Endothelial cell of umbilical vein (primary cell): Measurements from ENCODE around the gene SERPINE3. TPM values are rescaled to one million over a fixed set of nuclear protein-coding genes. Genes with fewer than 3 reads are reported as not detected.

Experiments used
- BruUV-seq: library from RNA; stranded (reverse); fragments of 400-500 nt; replicated peaks from 2 replicates; lab custom pipeline; 2021; lab: Mats Ljungman, UMichigan
- CTCF ChIA-PET: fragments of 300-600, 350-600 bp; sonication (Branson Sonifier 250); formaldehyde crosslinking; loops from one replicate; lab custom pipeline; 2021; ENCODE audit warnings: antibody characterized with exemption, inconsistent platforms; lab: Charles Lee
- POLR2A ChIA-PET: fragments of 300-600, 350-600 bp; sonication (Branson Sonifier 250); formaldehyde crosslinking; loops from one replicate; lab custom pipeline; 2021; ENCODE audit warnings: antibody characterized with exemption, inconsistent platforms; lab: Charles Lee
- DNase-seq: peaks from one replicate; pipeline ENCODE4 v3.0.0-alpha.2; 2011; ENCODE audit warnings: low read depth, low spot score
- FAIRE-seq: peaks from 2 replicates; lab custom pipeline; 2011; peaks lifted over from hg19 to GRCh38; lab: Jason Lieb, UNC
- H2AFZ ChIP-seq: 2 replicates; pipeline ENCODE4 v1.6.0; 2012; ENCODE audit warnings: low read depth, low read length, control low read depth, inconsistent platforms
- H3K27ac ChIP-seq: 2 replicates; pipeline ENCODE4 v1.5.1; 2011; ENCODE audit warnings: low read depth, mild to moderate bottlenecking, control low read depth, low read length, moderate library complexity; ENCODE audit not compliant: insufficient read depth
- H3K27me3 ChIP-seq, 2 experiments: 2 replicates each; pipeline versions ENCODE4 v1.6.0 to v1.6.1; 2011; ENCODE audit warnings: low read length in 2 of 2, mixed read lengths in 1 of 2; ENCODE audit not compliant: control insufficient read depth in 2 of 2, insufficient read depth in 2 of 2
- H3K36me3 ChIP-seq, 2 experiments: 2 replicates in 1 of 2; 3 replicates in 1 of 2; pipeline ENCODE4 v1.5.1; 2011; ENCODE audit warnings: low read length in 2 of 2, mild to moderate bottlenecking in 1 of 2, moderate library complexity in 1 of 2; ENCODE audit not compliant: control insufficient read depth in 2 of 2, insufficient read depth in 2 of 2; ENCODE audit errors: extremely low read depth in 1 of 2
- H3K4me1 ChIP-seq: 3 replicates; pipeline ENCODE4 v1.5.1; 2011; ENCODE audit warnings: mild to moderate bottlenecking, low read length; ENCODE audit not compliant: control insufficient read depth, insufficient read depth; ENCODE audit errors: extremely low read depth
- H3K4me2 ChIP-seq: 2 replicates; pipeline ENCODE4 v1.6.1; 2011; ENCODE audit warnings: low read length, control low read depth, mixed read lengths; ENCODE audit not compliant: insufficient read depth
- H3K4me3 ChIP-seq, 3 experiments: fragments of 200-600 bp in 1 of 3; sonication (generic), shearing (Covaris generic) in 1 of 3; replicated peaks in 1 of 3; 2 replicates each; pipeline ENCODE4 v1.5.1; 2011 to 2016; ENCODE audit warnings: control low read depth in 3 of 3, low read length in 3 of 3, mild to moderate bottlenecking in 2 of 3, inconsistent platforms in 1 of 3, low read depth in 1 of 3, moderate library complexity in 1 of 3; ENCODE audit not compliant: insufficient read depth in 1 of 3
- H3K79me2 ChIP-seq: 2 replicates; pipeline ENCODE4 v1.6.0; 2012; ENCODE audit warnings: low read length, inconsistent platforms; ENCODE audit not compliant: control insufficient read depth, insufficient read depth
- H3K9ac ChIP-seq: replicated peaks from 2 replicates; pipeline ENCODE3; 2011; ENCODE audit warnings: low read length, control low read depth; ENCODE audit not compliant: insufficient read depth; ENCODE audit errors: extremely low read depth
- H3K9me1 ChIP-seq: replicated peaks from 3 replicates; pipeline ENCODE4 v1.6.0; 2011; ENCODE audit warnings: mild to moderate bottlenecking, low read length; ENCODE audit not compliant: control insufficient read depth, insufficient read depth; ENCODE audit errors: extremely low read depth
- H3K9me3 ChIP-seq: replicated peaks from 2 replicates; pipeline ENCODE4 v1.5.1; 2012; ENCODE audit warnings: low read length, inconsistent platforms; ENCODE audit not compliant: control insufficient read depth, insufficient read depth
- H4K20me1 ChIP-seq: replicated peaks from 2 replicates; pipeline ENCODE3; 2011; ENCODE audit warnings: mild to moderate bottlenecking, low read length; ENCODE audit not compliant: control insufficient read depth, insufficient read depth; ENCODE audit errors: extremely low read depth
- EZH2 ChIP-seq: IDR thresholded peaks from 2 replicates; pipeline ENCODE4 v1.6.1; 2012; ENCODE audit warnings: borderline replicate concordance, low read depth, mild to moderate bottlenecking, moderate library complexity, low read length, inconsistent platforms; ENCODE audit not compliant: severe bottlenecking
- FOS ChIP-seq: IDR thresholded peaks from 2 replicates; pipeline ENCODE4 v1.6.1; 2011; ENCODE audit warnings: mild to moderate bottlenecking, low read length, moderate library complexity, borderline replicate concordance; ENCODE audit not compliant: insufficient read depth
- GATA2 ChIP-seq: IDR thresholded peaks from 2 replicates; pipeline ENCODE4 v1.7.0; 2011; ENCODE audit warnings: low read depth, mild to moderate bottlenecking, moderate library complexity, mixed read lengths, low read length; ENCODE audit not compliant: insufficient read length, insufficient read depth
- JUN ChIP-seq: IDR thresholded peaks from 2 replicates; pipeline ENCODE4 v1.6.1; 2011; ENCODE audit warnings: borderline replicate concordance, low read depth; ENCODE audit not compliant: insufficient read length, insufficient read depth
- MYC ChIP-seq: IDR thresholded peaks from one replicate; pipeline ENCODE4 v1.6.1; 2011; ENCODE audit warnings: mild to moderate bottlenecking, low read depth, low read length
- POLR2A ChIP-seq: IDR thresholded peaks from 2 replicates; pipeline ENCODE4 v1.6.1; 2012; ENCODE audit warnings: low read depth, mild to moderate bottlenecking, control low read depth, low read length
- POLR2AphosphoS5 ChIP-seq: IDR thresholded peaks from 2 replicates; pipeline ENCODE4 v1.6.1; 2012; ENCODE audit warnings: low read depth, mild to moderate bottlenecking, control low read depth, low read length, moderate library complexity; ENCODE audit not compliant: insufficient read depth
- dilution Hi-C: fragments of 300-500 bp; cut with MboI; formaldehyde crosslinking; loops from one replicate; pipeline ENCODE4 v1.15.0; 2019; ENCODE audit warnings: low sequenced_read_pairs; ENCODE audit not compliant: extremely low pct_ligation_motif_present
- intact Hi-C: fragments of 100-400 bp; cut with micrococcal nuclease; formaldehyde crosslinking; loops from one replicate; pipeline ENCODE4 v1.10.0; 2022
- polyA plus RNA-seq, 4 experiments: library from polyadenylated mRNA; depleted of rRNA in 3 of 4; stranded (reverse) in 3 of 4; unstranded in 1 of 4; fragments of >200 nt; gene quantifications; 2 replicates each; pipeline versions ENCODE4 v1.2.1 to v1.2.3, GENCODE V29; 2011 to 2012; ENCODE audit warnings: missing spikeins in 1 of 4
- total RNA-seq: library from RNA; stranded (reverse); gene quantifications from 2 replicates; pipeline ENCODE4 v1.2.3, GENCODE V29; 2021
- TF ChIP-seq, protein P1 (sequence below), 2 donors: IDR thresholded peaks; 1 replicate in 1 of 2; 2 replicates in 1 of 2; pipeline ENCODE4 v1.5.1; 2011; ENCODE audit warnings: low read length in 2 of 2, mild to moderate bottlenecking in 2 of 2, moderate library complexity in 2 of 2, control low read depth in 1 of 2, inconsistent platforms in 1 of 2, low read depth in 1 of 2; ENCODE audit not compliant: insufficient read depth in 1 of 2; ENCODE audit errors: extremely low read depth in 1 of 2
- TF ChIP-seq, protein P2 (sequence below): IDR thresholded peaks from 2 replicates; pipeline ENCODE4 v1.6.1; 2011; ENCODE audit not compliant: insufficient read depth, insufficient read length

The SERPINE3 gene
- total and polyA plus RNA-seq, 2 donors (not counting 3 experiments of a cell fraction or from before 2014, with no cell fraction given), result not detected

DNA sequence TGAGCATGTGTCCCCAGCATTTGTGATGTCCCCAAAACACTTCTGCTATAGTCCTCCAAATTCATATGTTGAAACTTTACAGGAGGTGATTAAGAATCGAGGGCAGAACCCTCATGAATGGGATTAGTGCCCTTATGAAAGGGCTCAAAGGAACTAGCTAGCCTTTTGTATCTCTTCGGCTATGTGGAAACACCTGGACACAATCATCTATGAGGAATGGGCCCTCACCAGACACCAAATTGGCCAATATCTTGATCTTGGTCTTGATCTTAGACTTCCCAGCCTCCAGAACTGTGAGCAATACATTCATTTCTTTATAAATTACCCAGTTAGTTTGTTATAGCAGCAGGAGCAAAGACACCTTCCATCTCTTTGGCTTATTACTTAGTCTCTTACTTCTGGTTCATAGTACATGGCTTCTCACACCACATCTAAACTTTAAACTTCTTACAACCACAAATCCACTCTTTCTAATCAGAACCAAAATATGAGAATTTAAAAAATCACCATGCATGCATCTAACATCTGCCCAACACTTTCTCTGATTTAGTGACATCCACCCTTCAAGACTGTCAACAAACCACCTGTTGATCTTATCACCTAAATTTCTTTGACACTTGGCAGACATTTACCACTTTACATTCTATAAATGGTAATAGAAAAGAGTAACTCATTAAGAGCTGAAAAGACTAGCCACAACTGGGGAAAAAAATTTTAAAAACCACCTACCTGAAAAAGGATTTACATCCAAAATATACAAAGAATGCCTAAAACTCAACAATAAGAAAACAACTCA, 6.7 kb upstream of the SERPINE3 start:
- TF ChIP-seq POLR2A, result no peak
- TF ChIP-seq MYC, result no peak
- TF ChIP-seq, protein P1, sequence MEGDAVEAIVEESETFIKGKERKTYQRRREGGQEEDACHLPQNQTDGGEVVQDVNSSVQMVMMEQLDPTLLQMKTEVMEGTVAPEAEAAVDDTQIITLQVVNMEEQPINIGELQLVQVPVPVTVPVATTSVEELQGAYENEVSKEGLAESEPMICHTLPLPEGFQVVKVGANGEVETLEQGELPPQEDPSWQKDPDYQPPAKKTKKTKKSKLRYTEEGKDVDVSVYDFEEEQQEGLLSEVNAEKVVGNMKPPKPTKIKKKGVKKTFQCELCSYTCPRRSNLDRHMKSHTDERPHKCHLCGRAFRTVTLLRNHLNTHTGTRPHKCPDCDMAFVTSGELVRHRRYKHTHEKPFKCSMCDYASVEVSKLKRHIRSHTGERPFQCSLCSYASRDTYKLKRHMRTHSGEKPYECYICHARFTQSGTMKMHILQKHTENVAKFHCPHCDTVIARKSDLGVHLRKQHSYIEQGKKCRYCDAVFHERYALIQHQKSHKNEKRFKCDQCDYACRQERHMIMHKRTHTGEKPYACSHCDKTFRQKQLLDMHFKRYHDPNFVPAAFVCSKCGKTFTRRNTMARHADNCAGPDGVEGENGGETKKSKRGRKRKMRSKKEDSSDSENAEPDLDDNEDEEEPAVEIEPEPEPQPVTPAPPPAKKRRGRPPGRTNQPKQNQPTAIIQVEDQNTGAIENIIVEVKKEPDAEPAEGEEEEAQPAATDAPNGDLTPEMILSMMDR (IDR thresholded peaks at IDR 0.05; ENCODE audit: extremely low read depth in 1 of 2, insufficient read depth in 1 of 2, low read depth in 1 of 2, low read length in 2 of 2), result no peak
- no peak for TF ChIP-seq FOS
- no peak for TF ChIP-seq EZH2
- TF ChIP-seq, protein P2, sequence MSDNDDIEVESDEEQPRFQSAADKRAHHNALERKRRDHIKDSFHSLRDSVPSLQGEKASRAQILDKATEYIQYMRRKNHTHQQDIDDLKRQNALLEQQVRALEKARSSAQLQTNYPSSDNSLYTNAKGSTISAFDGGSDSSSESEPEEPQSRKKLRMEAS, result no peak
- no peak for TF ChIP-seq GATA2
- no peak for TF ChIP-seq JUN
- no peak for TF ChIP-seq POLR2AphosphoS5
- DNase-seq (no peak), FAIRE-seq (no peak)
- ChIA-PET CTCF (no interaction called here), POLR2A (no interaction called here)
- no peak overlapping the region for H3K27ac ChIP-seq
- H3K9me1 ChIP-seq, result no peaks in the 10 kb centered on the region
- H3K4me3 ChIP-seq, result no peak overlapping the region
- H3K9ac ChIP-seq, result no peak overlapping the region
- H3K36me3 ChIP-seq, result no peaks in the 10 kb centered on the region
- dilution Hi-C loops (no loop called here), intact Hi-C loops (no loop called here)
- BruUV-seq, result no TSS peak
- H3K27me3 ChIP-seq, result peaks cover 0 to 3% of the 10 kb centered on the region in 2 experiments
- no peaks in the 10 kb centered on the region for H3K79me2 ChIP-seq
- no peak overlapping the region for H3K4me2 ChIP-seq
- H2AFZ ChIP-seq, result no peak overlapping the region
- H3K4me1 ChIP-seq, result no peaks in the 10 kb centered on the region
- no peaks in the 10 kb centered on the region for H3K9me3 ChIP-seq
- H4K20me1 ChIP-seq, result no peaks in the 10 kb centered on the region
